SKM-1 (cell line): ENCODE measurements around the gene MCM9.
"Not testable (repeated sequence)": the region's sequence is repeated elsewhere in the genome, so short reads cannot be mapped to it uniquely, and the experiment has no call there.

Experiments used
- DNase-seq: peaks from one replicate; lab custom pipeline; 2025; ENCODE audit not compliant: unreplicated experiment; lab: John Stamatoyannopoulos, UW

The MCM9 gene

GRCh38 chr6:118804091-118804490, 130.9 kb downstream of the MCM9 start:
- no peak for DNase-seq

DNA sequence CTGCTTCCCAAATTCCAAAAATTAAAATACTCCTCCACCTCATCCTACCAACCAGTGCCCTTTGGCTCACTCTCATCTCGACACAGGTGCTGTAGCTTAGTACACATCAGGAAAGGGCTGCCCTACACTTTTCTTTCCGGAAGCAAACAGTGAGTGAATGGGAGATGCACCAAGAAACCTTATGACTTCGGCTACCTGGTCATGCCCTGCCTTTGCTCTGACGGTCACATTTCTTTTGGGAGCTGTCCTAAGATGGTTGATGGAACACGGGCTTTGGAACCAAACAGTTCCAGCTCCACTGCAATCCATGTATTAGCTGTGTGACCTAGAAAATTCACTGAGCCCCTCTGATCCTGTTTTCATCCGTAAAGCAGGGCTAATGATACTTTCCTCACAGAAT, 133.7 kb downstream of the MCM9 start:
- DNase-seq: no peak

GRCh38 chr6:118800394-118801071, 134.4 kb downstream of the MCM9 start:
- peak; percentile 50 for DNase-seq

DNA sequence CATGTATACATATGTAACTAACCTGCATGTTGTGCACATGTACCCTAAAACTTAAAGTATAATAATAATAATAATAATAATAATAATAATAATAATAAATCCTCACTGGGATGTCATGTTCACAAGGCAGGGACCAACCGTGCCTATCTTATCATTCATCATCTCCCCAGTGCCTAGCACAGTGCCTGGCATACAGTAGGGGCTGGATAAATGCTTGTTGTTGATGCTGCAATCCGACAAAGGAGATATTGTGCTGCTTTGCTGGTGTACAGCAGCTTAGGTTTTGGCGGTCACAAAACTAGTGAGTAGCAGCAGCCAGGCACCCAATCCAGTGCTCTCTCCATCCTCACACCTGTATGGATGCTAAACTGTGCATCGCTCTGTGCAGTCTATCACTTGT, 135.1 kb downstream of the MCM9 start:
- no peak for DNase-seq

- DNase-seq: not testable (repeated sequence)
Measured at GRCh38 chr6:118796548-118796947, 138.4 kb downstream of the MCM9 start.

DNA sequence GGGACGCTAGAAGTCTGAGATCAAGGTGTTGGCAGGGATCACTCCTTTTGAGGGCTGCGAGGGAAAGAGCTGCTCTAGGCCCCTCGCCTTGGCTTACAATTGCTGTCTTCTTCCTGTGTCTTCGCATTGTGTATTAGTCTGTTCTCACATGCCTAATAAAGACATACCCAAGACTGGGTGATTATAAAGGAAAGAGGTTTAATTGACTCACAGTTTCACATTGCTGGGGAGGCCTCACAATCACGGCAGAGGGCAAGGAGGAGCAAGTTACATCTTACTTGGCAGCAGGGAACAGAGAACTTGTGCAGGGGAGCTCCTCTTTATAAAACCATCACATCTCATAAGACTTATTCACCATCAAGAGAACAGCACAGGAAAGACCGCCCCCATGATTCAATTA, 143.5 kb downstream of the MCM9 start:
- no peak for DNase-seq

GRCh38 chr6:118789954-118790353, 145.0 kb downstream of the MCM9 start:
- DNase-seq: no peak

GRCh38 chr6:118789419-118789818, 145.5 kb downstream of the MCM9 start:
- DNase-seq: no peak

- DNase-seq: no peak
Measured at GRCh38 chr6:118788702-118789101, 146.3 kb downstream of the MCM9 start.

GRCh38 chr6:118787724-118788423, 147.1 kb downstream of the MCM9 start:
- no peak for DNase-seq

DNA sequence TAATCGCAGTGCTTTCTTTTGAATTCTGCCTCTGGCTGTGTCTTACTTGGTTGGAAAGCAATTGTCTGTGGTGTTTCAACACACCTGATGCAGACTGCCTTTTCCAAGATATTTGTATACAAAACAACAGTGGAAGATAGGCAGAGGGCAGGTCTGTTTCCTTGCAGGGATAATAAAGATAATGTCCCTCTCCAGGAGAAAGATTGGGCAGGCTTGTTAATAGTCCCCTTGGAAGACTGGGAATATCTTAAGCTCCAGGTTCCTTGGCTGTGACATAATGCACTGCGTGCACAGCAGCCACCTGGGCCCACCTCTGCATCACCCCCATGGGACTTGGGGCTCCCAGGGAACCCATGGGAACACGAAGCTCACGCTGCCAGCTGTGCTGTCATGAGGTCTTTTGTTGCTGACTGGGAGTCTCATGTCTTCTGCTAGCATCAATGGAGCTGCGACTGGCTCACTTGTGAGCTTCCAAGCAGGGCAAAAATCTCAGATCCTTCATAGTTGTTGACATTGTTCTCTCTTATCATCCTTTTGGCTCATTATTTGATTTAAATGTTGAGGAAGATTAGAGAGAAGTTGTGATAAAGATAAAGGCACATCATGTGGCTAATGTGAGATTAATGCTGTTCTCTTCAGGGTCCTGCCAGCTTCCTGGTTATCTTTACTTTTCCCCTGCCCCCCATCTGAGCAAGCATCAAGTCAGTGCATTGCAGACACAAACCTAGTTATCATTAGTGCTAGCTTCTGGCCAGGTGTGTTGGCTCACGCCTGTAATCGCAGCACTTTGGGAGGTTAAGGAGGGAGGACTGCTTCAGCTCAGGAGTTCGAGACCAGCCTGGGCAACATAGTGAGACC, 148.1 kb downstream of the MCM9 start:
- DNase-seq: no peak

GRCh38 chr6:118785601-118786000, 149.4 kb downstream of the MCM9 start:
- no peak for DNase-seq

- DNase-seq: no peak
Measured at GRCh38 chr6:118784641-118785164, 150.3 kb downstream of the MCM9 start.

DNA sequence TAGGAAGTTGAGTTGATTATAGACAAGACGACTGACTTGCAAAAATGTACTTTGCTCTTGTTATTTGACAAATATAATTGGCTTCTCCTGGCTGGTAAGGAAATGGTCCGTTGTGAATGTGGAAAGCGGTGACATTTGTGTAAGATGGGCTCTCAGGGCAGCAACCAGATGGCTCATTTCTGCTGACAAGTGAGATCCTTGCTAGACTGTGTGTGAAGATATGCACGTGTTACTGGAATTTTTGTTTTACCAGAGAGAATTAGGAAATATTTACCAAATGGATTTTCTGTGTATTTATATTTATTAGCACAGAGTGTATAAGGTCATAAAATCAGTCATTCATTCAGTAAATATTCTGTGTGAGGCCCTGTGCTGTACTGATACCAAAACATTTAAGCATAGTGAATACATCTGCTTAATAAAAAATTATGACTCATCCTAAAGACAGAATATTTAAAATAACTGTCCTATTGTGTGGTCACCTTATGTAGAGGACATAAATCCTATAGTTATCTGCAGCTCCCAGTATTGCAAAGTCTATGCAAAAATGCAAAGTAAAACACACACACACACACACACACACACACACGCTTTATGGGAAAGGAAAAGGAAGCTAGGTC, 150.9 kb downstream of the MCM9 start:
- peak; percentile 21 for DNase-seq

DNA sequence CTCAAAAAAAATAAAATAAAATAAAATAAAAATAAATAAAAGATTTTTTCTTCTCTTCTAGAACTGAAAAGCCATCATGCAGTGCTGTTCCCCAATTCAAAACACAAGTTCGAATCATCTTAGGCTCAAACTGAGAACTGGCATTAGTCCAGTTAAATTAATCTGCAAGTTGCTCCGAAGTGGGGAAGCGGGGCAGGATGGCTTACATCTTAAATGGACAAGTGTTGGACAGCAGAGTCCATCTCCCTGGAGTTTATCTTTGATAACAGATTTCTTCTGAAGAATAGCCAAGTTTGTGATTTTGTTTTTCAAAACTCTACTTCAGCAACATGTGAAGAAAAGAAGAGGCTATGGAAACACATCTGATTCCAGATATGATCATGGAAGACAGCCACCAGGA, 152.3 kb downstream of the MCM9 start:
- no peak for DNase-seq

GRCh38 chr6:118781897-118782296, 153.1 kb downstream of the MCM9 start:
- DNase-seq: no peak

DNA sequence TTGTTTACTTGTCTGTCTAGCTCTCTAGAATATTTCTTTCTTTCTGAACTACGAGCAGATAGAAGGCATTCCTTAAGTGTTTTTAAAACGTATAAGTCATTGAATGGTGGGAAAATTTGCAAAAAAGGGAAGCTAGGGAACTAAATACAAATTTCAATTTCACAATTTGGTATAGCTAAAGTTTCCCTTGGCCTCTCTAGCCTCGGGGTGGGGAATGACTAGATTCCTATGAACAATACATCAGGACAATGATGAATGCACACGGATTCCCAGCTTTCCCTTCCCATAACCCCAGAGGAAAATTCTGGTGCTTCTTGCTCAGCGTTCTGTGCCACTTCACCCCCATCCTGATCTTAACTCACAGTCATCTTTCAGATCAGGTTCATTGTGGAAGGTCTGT, 154.3 kb downstream of the MCM9 start:
- no peak for DNase-seq

GRCh38 chr6:118776607-118777549, 158.1 kb downstream of the MCM9 start:
- DNase-seq: peak; percentile 52

- DNase-seq: no peak
Measured at GRCh38 chr6:118775381-118775780, 159.6 kb downstream of the MCM9 start.

- DNase-seq: no peak
Measured at GRCh38 chr6:118774581-118774980, 160.4 kb downstream of the MCM9 start.
